MV-4-11 (cell line): Measurements from ENCODE around the gene PEA15.

Experiments used
- DNase-seq: peaks from one replicate; lab custom pipeline; 2025; lab: John Stamatoyannopoulos, UW

PEA15 gene, protein sequence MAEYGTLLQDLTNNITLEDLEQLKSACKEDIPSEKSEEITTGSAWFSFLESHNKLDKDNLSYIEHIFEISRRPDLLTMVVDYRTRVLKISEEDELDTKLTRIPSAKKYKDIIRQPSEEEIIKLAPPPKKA

GRCh38 chr1:160205242-160206035, at the start of gene PEA15:
TSS of gene PEA15 (plus strand) at chr1:160205384. CDS start at chr1:160211545, 6,161 bp downstream.
- peak; percentile 16 for DNase-seq

DNA sequence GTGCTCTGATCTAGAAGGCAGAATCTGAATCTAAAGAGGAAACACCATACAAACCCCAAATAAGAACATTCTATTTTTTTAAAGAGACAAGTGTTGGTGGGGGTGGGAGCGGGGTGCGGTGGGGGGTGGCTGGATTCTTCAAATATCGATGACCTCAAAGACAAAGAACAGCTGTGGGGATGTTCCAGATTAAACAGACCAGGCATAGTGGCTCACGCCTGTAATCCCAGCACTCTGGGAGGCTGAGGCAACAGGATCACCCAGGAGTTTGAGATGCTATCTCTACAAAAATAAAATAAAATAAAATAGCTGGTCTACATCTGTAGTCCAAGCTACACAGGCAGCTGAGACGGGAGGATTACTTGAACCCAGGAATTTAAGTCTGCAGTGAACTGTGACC, 48.8 kb upstream of the PEA15 start:
- no peak for DNase-seq

DNA sequence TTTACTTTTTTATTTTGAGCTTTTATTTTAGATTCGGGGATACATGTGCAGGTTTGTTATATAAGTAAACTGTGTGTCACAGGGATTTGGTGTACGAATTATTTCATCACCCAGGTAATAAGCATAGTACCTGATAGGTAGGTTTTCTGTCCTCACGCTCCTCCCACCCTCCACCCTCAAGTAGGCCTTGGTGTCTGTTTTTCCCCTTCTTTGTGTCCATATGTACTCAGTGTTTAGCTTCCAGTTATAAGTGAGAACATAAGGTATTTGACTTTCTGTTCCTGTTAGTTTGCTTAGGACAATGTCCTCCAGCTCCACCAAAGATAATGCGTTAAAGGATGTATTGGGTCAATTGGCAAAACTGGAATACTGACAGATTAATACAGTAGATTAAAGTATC, 48.0 kb upstream of the PEA15 start:
- DNase-seq: no peak

DNA sequence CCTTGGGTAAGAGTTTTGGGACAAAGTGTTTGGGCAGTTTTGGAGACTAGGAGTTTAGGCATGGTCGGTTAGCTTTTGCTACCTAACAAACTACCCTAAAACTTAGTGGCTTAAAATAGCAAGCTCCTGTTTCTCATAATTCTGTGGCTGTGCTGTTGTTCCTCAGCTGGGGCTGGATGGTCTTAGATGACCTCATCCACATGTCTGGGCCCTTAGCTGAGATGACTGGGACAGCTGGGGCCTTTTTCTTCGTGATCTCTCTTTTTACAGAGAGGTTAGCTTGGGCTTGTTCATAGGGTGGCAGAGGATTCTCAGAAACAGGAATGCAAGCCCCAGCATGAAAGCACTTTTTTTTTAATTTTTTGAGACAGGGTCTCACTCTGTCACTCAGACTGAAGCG, 47.2 kb upstream of the PEA15 start:
- DNase-seq: peak; percentile 16

- no peak for DNase-seq
Observed at GRCh38 chr1:160158534-160158933, 46.6 kb upstream of the PEA15 start.

- DNase-seq: no peak
Observed at GRCh38 chr1:160159846-160160245, 45.3 kb upstream of the PEA15 start.

DNA sequence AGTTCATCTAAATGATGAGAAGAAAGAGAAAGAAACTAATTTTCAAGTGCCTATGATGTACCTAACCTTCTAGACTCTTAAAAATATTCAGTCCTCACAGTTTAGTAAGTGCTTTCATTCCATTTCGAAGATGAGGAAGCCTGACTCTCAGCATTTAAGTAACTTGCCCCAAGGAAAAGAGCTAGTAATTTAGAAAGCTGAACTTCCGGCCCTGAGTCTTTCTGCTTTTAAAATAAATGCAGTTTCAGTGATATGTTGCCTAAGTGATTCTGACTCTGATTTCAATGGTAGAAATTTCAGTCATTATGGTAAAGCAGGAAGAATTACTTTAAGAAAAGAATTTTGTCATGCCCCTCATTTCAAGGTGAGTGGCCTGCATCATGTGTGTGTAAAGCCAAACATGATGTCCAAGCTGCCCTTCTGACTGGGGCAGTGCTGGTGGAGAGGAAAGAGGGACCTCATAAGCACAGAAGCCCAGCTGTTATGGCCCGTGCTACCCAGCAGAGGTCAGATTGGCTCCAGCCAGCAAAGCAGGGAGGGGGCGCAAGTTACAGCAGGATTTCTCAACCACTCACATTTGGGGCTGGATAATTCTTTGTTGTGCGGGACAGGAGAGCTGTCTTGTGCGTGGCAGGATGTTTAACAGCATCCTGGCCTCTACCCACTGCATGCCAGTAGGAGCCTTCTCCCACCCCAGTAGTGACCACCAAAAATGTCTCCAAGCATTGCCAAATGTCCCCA, 43.0 kb upstream of the PEA15 start:
- DNase-seq: peak; percentile 44

- peak; percentile 58 for DNase-seq
Observed at GRCh38 chr1:160162931-160163330, 42.3 kb upstream of the PEA15 start.

- peak; percentile 32 for DNase-seq
Observed at GRCh38 chr1:160163615-160164014, 41.6 kb upstream of the PEA15 start.

- DNase-seq: no peak
Observed at GRCh38 chr1:160164121-160164520, 41.1 kb upstream of the PEA15 start.

DNA sequence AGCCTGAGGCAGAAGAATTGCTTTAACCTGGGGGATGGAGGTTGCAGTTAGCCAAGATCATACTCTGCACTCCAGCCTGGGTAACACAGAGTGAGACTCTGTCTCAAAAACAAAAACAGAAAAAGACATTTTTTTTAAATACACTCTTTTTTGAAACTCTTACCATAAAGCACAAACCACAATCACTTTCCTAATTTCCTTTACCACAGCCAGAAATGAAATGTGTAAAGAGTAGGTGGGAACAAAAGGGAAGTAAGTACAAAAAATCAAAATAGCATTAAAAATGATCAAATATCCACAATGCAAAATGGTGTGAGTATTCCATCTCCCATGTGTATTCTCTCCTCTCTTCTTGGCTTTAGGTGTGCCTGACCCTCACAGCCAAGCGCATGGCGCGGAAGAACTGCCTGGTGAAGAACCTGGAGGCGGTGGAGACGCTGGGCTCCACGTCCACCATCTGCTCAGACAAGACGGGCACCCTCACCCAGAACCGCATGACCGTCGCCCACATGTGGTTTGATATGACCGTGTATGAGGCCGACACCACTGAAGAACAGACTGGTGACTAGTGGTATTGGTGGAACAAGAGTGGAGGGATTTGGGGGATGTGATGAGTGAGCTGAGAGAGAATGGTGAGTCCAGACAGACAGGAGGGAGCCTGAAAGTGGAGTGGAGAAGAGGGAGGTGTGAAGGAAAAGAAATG, 38.9 kb upstream of the PEA15 start:
- DNase-seq: peak; percentile 24

- DNase-seq: no peak
Observed at GRCh38 chr1:160167056-160167455, 38.1 kb upstream of the PEA15 start.

- peak; percentile 14 for DNase-seq
Observed at GRCh38 chr1:160167580-160167979, 37.6 kb upstream of the PEA15 start.

GRCh38 chr1:160168016-160168415, 37.2 kb upstream of the PEA15 start:
- DNase-seq: no peak

DNA sequence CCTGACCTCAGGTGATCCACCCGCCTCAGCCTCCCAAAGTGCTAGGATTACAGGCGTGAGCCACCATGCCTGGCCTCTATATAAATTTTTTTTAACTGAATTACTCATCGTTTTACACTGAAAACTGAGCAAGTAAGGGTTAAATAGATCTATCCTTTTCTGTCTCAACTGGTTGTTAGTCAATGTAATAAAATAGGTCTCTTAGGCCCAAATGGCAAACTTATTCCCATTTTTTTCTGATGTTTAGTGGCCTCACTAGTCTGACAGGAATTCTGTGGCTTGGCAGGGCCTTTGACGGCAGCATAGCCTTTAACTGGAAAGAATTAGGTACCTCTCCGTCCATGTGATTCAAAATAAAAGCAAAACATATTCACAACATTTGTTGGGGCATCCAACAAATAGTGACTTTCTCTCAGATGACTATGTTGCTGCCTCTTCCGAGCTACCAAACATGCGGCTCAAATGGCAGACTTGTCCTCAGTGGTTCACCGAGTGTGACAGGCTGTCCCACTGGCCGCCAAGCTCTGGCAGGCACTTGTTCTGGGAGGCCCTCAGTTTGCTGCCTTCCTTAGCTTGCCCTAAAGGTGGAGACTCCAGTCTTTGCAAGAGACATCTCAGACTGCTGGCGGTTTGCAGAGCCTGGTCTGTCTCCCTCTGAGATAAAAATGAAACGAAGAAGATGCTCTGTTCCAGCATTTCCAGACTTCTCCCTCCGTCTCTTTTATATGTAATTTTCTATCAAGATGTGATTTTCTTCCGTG, 36.4 kb upstream of the PEA15 start:
- peak; percentile 19 for DNase-seq

- DNase-seq: peak; percentile 81
Observed at GRCh38 chr1:160169553-160170399, 35.4 kb upstream of the PEA15 start.

- DNase-seq: no peak
Observed at GRCh38 chr1:160171354-160171753, 33.8 kb upstream of the PEA15 start.

DNA sequence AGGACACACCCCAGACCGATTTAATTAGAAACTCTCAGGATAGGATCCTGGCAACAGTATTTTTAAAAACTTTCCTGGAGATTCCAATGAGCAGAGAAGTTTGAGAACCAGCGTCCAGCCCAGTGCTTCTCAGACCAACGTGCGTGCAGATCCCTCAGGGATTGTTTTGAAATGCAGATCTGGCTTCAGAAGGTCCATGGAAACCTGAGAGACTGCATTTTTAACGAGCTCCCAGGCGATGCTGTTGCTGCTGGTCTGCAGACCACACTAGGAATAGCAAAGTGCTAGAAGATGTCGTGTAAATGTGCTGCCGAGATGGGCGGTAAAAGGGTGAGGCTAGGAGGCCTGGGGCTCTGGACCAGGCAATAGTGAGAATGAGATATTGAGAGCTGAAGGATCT, 33.2 kb upstream of the PEA15 start:
- no peak for DNase-seq

DNA sequence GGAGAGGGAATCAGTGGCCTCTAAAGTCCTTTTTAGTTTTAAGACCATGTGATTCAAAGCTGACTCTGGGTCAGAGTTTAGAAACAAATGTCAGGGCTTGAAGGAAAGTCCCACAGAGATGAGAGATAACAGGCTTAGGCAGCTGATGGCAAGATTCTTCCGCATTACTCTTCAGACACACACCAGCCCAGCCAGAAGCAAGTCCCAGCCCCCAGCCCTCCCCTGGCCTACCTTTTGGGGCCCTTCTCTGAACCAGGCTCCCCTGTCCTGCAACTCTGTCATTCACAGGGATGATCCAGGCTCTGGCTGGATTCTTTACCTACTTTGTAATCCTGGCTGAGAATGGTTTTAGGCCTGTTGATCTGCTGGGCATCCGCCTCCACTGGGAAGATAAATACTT, 28.0 kb upstream of the PEA15 start:
- DNase-seq: no peak

DNA sequence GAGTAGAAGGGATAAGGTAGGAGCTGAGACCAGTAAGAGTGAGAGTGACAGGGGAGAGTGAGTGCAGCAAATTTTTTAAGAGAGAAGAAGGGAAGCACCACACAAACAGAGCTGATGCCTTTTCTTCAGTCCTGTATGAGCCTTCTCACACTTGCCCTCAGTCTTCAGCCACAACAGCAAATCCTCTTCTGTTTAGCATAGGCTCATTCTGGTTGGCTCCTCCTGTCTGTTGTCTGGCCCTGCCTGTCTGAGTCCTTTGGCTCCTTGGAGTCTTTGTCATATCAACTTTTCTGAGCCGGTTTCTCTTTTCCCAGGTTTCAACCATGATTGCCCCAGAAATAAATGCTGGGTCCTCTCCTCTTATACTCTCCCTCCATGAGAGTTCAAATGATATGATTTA, 27.5 kb upstream of the PEA15 start:
- no peak for DNase-seq

- no peak for DNase-seq
Observed at GRCh38 chr1:160178731-160179130, 26.5 kb upstream of the PEA15 start.
